Uterus (tissue), 2 donors: Measurements from ENCODE around the gene RASAL2.

Experiments used
- POLR2A ChIP-seq, 2 donors: fragments of 450-650 bp; IDR thresholded peaks; one replicate each; pipeline ENCODE4 v1.6.1; 2016; ENCODE audit warnings: antibody characterized with exemption in 2 of 2, mild to moderate bottlenecking in 1 of 2, moderate library complexity in 1 of 2
- TF ChIP-seq, protein P1 (sequence below), 4 experiments: fragments of 200-600 bp in 2 of 4; fragments of 450-650 bp in 2 of 4; sonication (generic) in 2 of 4; IDR thresholded peaks; one replicate each; pipeline ENCODE4 v1.5.1; 2016 to 2019; ENCODE audit warnings: antibody characterized with exemption in 4 of 4, mild to moderate bottlenecking in 2 of 4, moderate library complexity in 1 of 4

DNA sequence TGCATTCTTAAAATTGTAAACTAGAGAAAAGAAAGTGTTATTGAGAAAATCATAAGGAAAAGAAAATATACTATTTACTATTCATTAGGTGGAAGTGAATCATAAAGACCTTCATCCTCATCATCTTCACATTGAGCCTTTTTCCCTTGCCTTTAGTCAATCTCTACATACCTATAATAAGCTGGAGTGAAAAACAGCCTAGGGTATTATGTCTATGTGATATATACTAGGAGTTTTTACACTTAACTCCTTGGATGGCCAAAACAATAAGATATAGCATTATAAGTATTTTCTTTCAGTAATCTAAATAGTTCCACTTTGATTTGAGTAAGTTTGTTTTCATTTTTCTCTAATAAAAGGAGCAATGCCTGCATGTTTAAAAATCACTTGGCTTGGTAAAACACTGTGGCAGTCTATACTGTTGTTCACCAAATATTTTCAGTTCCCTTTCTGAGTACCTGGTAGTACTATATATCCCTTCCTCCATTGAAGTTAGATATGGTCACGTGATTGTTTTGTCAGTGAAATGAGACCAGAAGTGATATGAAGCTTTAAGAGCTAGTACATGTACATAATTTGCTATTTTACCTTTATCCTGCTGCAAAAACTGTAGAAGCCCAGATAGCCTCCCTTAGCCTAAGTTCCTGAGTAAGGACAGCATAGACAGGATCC, 324.5 kb downstream of the RASAL2 start:
- no peak for TF ChIP-seq POLR2A (IDR thresholded peaks at IDR 0.05)
- TF ChIP-seq, protein P1, sequence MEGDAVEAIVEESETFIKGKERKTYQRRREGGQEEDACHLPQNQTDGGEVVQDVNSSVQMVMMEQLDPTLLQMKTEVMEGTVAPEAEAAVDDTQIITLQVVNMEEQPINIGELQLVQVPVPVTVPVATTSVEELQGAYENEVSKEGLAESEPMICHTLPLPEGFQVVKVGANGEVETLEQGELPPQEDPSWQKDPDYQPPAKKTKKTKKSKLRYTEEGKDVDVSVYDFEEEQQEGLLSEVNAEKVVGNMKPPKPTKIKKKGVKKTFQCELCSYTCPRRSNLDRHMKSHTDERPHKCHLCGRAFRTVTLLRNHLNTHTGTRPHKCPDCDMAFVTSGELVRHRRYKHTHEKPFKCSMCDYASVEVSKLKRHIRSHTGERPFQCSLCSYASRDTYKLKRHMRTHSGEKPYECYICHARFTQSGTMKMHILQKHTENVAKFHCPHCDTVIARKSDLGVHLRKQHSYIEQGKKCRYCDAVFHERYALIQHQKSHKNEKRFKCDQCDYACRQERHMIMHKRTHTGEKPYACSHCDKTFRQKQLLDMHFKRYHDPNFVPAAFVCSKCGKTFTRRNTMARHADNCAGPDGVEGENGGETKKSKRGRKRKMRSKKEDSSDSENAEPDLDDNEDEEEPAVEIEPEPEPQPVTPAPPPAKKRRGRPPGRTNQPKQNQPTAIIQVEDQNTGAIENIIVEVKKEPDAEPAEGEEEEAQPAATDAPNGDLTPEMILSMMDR (IDR thresholded peaks at IDR 0.05): no peak
